IMR-90 (cell line): ENCODE measurements around the gene USP12. TPM values are rescaled to one million over a fixed set of nuclear protein-coding genes. Genes with fewer than 3 reads are reported as not detected.
A peak's percentile ranks its signal among the peaks of the same experiment; 100 is the strongest.

Source experiments
- ATAC-seq: fragments of 200-7000 bp; cut with Tn5 transposase; 2 replicates; pipeline ENCODE4 v1.9.1; 2020; ENCODE audit warnings: low read depth, mild to moderate bottlenecking, moderate library complexity
- BruUV-seq: library from RNA; stranded (reverse); fragments of 400-500 nt; replicated peaks from 2 replicates; lab custom pipeline; 2021; lab: Mats Ljungman, UMichigan
- CTCF ChIA-PET: fragments of 300-600 bp; formaldehyde crosslinking; extraction: SDS; loops from one replicate; lab custom pipeline; 2021; ENCODE audit warnings: antibody characterized with exemption; lab: Yijun Ruan, JAX
- POLR2A ChIA-PET: fragments of 300-600 bp; sonication (Branson Sonifier 250); formaldehyde crosslinking; loops from one replicate; lab custom pipeline; 2022; ENCODE audit warnings: antibody characterized with exemption; ENCODE audit not compliant: unreplicated experiment; lab: Charles Lee
- DNase-seq: peaks from one replicate; pipeline ENCODE4 v3.0.0; 2013
- H2AFZ ChIP-seq: replicated peaks from 2 replicates; pipeline ENCODE3; 2013; ENCODE audit warnings: low read length, mild to moderate bottlenecking; ENCODE audit not compliant: poor library complexity
- H2AK5ac ChIP-seq: 2 replicates; pipeline ENCODE4 v1.6.1; 2013; ENCODE audit warnings: low read depth, low read length, inconsistent platforms
- H2AK9ac ChIP-seq: replicated peaks from 2 replicates; pipeline ENCODE3; 2013; ENCODE audit warnings: mild to moderate bottlenecking, low read depth, low read length, moderate library complexity; ENCODE audit not compliant: poor library complexity
- H2BK120ac ChIP-seq: 2 replicates; pipeline ENCODE4 v1.6.1; 2013; ENCODE audit warnings: low read depth, low read length, inconsistent platforms
- H2BK15ac ChIP-seq: 3 replicates; pipeline ENCODE4 v1.6.1; 2013; ENCODE audit warnings: low read depth, low read length, inconsistent platforms
- H2BK20ac ChIP-seq: 2 replicates; pipeline ENCODE4 v1.6.1; 2013; ENCODE audit warnings: low read depth, mild to moderate bottlenecking, inconsistent platforms, low read length, moderate library complexity
- H2BK5ac ChIP-seq: 2 replicates; pipeline ENCODE4 v1.6.1; 2013; ENCODE audit warnings: mild to moderate bottlenecking, low read depth, low read length, inconsistent platforms; ENCODE audit not compliant: poor library complexity, severe bottlenecking
- H3K14ac ChIP-seq: replicated peaks from 2 replicates; pipeline ENCODE4 v1.6.1; 2013; ENCODE audit warnings: low read depth, low read length, inconsistent platforms
- H3K18ac ChIP-seq: 2 replicates; pipeline ENCODE4 v1.6.1; 2013; ENCODE audit warnings: low read depth, low read length, control low read depth
- H3K23ac ChIP-seq: 2 replicates; pipeline ENCODE4 v1.6.1; 2013; ENCODE audit warnings: low read depth, low read length, inconsistent platforms
- H3K27ac ChIP-seq: 2 replicates; pipeline ENCODE4 v1.5.1; 2013; ENCODE audit warnings: mild to moderate bottlenecking, control low read depth, low read length; ENCODE audit not compliant: insufficient read depth
- H3K27me3 ChIP-seq: 2 replicates; pipeline ENCODE4 v1.6.1; 2013; ENCODE audit warnings: low read length; ENCODE audit not compliant: control insufficient read depth, insufficient read depth
- H3K36me3 ChIP-seq: 2 replicates; pipeline ENCODE4 v1.6.1; 2013; ENCODE audit warnings: low read length, mixed read lengths; ENCODE audit not compliant: control insufficient read depth, insufficient read depth
- H3K4ac ChIP-seq: 2 replicates; pipeline ENCODE4 v1.6.1; 2013; ENCODE audit warnings: low read depth, low read length, inconsistent platforms
- H3K4me1 ChIP-seq: 2 replicates; pipeline ENCODE4 v1.6.1; 2013; ENCODE audit warnings: low read length, mixed read lengths; ENCODE audit not compliant: control insufficient read depth, insufficient read depth
- H3K4me2 ChIP-seq: 2 replicates; pipeline ENCODE4 v1.6.1; 2013; ENCODE audit warnings: low read depth, mild to moderate bottlenecking, control low read depth, low read length, moderate library complexity
- H3K4me3 ChIP-seq: 2 replicates; pipeline ENCODE4 v1.5.1; 2013; ENCODE audit warnings: low read depth, mild to moderate bottlenecking, control low read depth, low read length, moderate library complexity; ENCODE audit not compliant: insufficient read depth
- H3K56ac ChIP-seq: 2 replicates; pipeline ENCODE4 v1.6.1; 2013; ENCODE audit warnings: low read length, inconsistent platforms; ENCODE audit not compliant: insufficient read depth; ENCODE audit errors: extremely low read depth
- H3K79me1 ChIP-seq, 2 experiments: 2 replicates each; pipeline ENCODE4 v1.6.1; 2013; ENCODE audit warnings: low read length in 2 of 2, inconsistent platforms in 1 of 2, low read depth in 1 of 2
- H3K9ac ChIP-seq: 2 replicates; pipeline ENCODE4 v1.6.1; 2013; ENCODE audit warnings: low read depth, low read length, control low read depth
- H3K9me1 ChIP-seq: 2 replicates; pipeline ENCODE4 v1.6.1; 2013; ENCODE audit warnings: low read length, inconsistent platforms; ENCODE audit not compliant: insufficient read depth
- H3K9me3 ChIP-seq: 2 replicates; pipeline ENCODE4 v1.6.1; 2013; ENCODE audit warnings: low read length; ENCODE audit not compliant: control insufficient read depth, insufficient read depth
- H4K20me1 ChIP-seq: 2 replicates; pipeline ENCODE4 v1.6.1; 2013; ENCODE audit warnings: low read length, inconsistent platforms; ENCODE audit not compliant: insufficient read depth
- H4K5ac ChIP-seq: 2 replicates; pipeline ENCODE4 v1.6.1; 2013; ENCODE audit warnings: mild to moderate bottlenecking, low read depth, low read length, control low read depth
- H4K8ac ChIP-seq, 2 experiments: 2 replicates each; pipeline ENCODE4 v1.6.1; 2013; ENCODE audit warnings: low read depth in 2 of 2, low read length in 2 of 2, control low read depth in 1 of 2, inconsistent platforms in 1 of 2
- H4K91ac ChIP-seq: 2 replicates; pipeline ENCODE4 v1.6.1; 2013; ENCODE audit warnings: low read depth, low read length, inconsistent platforms; ENCODE audit not compliant: insufficient read depth
- BHLHE40 ChIP-seq: fragments of 150-350 bp; IDR thresholded peaks from 2 replicates; pipeline ENCODE4 v1.6.1; 2016; ENCODE audit warnings: mild to moderate bottlenecking, low read depth, low read length
- CEBPB ChIP-seq: IDR thresholded peaks from 2 replicates; pipeline ENCODE4 v1.6.1; 2012; ENCODE audit warnings: low read depth, low read length, improper control_type of control experiment
- CHD1 ChIP-seq: IDR thresholded peaks from 2 replicates; pipeline ENCODE4 v1.6.1; 2012; ENCODE audit warnings: low read depth, low read length, improper control_type of control experiment
- FOS ChIP-seq: fragments of 150-350 bp; IDR thresholded peaks from 2 replicates; pipeline ENCODE4 v1.6.1; 2016; ENCODE audit warnings: low read depth, low read length
- MAFK ChIP-seq: IDR thresholded peaks from 2 replicates; pipeline ENCODE4 v1.6.1; 2012; ENCODE audit warnings: low read depth, low read length, improper control_type of control experiment
- MAZ ChIP-seq: IDR thresholded peaks from 2 replicates; pipeline ENCODE4 v1.6.1; 2012; ENCODE audit warnings: low read depth, mild to moderate bottlenecking, low read length, improper control_type of control experiment, moderate library complexity, borderline replicate concordance
- MXI1 ChIP-seq: IDR thresholded peaks from 2 replicates; pipeline ENCODE4 v1.6.1; 2012; ENCODE audit warnings: low read depth, mild to moderate bottlenecking, low read length, moderate library complexity, borderline replicate concordance
- NFE2L2 ChIP-seq: fragments of 150-350 bp; IDR thresholded peaks from 2 replicates; pipeline ENCODE4 v1.6.1; 2016; ENCODE audit warnings: low read depth, mild to moderate bottlenecking, low read length
- POLR2A ChIP-seq: IDR thresholded peaks from 2 replicates; pipeline ENCODE4 v1.6.1; 2012; ENCODE audit warnings: mild to moderate bottlenecking, low read depth, low read length
- RAD21 ChIP-seq: IDR thresholded peaks from 2 replicates; pipeline ENCODE4 v1.6.1; 2012; ENCODE audit warnings: low read length, improper control_type of control experiment
- RCOR1 ChIP-seq: IDR thresholded peaks from 2 replicates; pipeline ENCODE4 v1.6.1; 2012; ENCODE audit warnings: mild to moderate bottlenecking, low read length, improper control_type of control experiment; ENCODE audit not compliant: insufficient replicate concordance
- RFX5 ChIP-seq: IDR thresholded peaks from 2 replicates; pipeline ENCODE4 v1.8.0; 2012; ENCODE audit warnings: low read depth, mild to moderate bottlenecking, low read length, moderate library complexity
- SMC3 ChIP-seq: fragments of 150-350 bp; IDR thresholded peaks from 2 replicates; pipeline ENCODE4 v1.6.1; 2016; ENCODE audit warnings: low read depth, mild to moderate bottlenecking, antibody characterized with exemption, low read length, moderate library complexity
- WGBS, 2 experiments: methylation state at CpG; one replicate each; pipeline versions ENCODE4 v1.1.5 to v1.1.7; 2013; ENCODE audit warnings: missing lambda C conversion rate in 2 of 2; ENCODE audit not compliant: insufficient read length in 1 of 2; ENCODE audit errors: extremely low coverage in 2 of 2; 5-methylcytosine and 5-hydroxymethylcytosine counted together
- dilution Hi-C: fragments of 300-500 bp; cut with HindIII; formaldehyde crosslinking; loops from one replicate; pipeline ENCODE4 v1.14.3; 2018; ENCODE audit warnings: low sequenced_read_pairs; ENCODE audit not compliant: unreplicated experiment
- in situ Hi-C: fragments of 300-500 bp; cut with MboI; formaldehyde crosslinking; loops from 3 replicates; pipeline ENCODE4 v1.14.3; 2019; ENCODE audit warnings: low sequenced_read_pairs, inconsistent platforms, mixed read lengths
- intact Hi-C: fragments of 100-400 bp; cut with micrococcal nuclease; formaldehyde crosslinking; loops from 2 replicates; pipeline ENCODE4 v1.10.0; 2022
- polyA plus RNA-seq, 3 experiments: library from polyadenylated mRNA; depleted of rRNA; stranded (reverse); fragments of >200 nt; gene quantifications; 2 replicates each; pipeline ENCODE4 v1.2.3, GENCODE V29; 2012; ENCODE audit warnings: low replicate concordance in 1 of 3
- total RNA-seq: library from RNA; depleted of rRNA; stranded (reverse); fragments of >200 nt; gene quantifications from 2 replicates; pipeline ENCODE4 v1.2.3, GENCODE V29; 2012
- TF ChIP-seq, protein P1 (sequence below): fragments of 150-350 bp; IDR thresholded peaks from 2 replicates; pipeline ENCODE4 v1.6.1; 2016; ENCODE audit warnings: low read depth, mild to moderate bottlenecking, low read length, moderate library complexity, borderline replicate concordance
- TF ChIP-seq, protein P2 (sequence below): conservative IDR thresholded peaks from 2 replicates; pipeline ENCODE4 v1.5.1; 2012; ENCODE audit warnings: mild to moderate bottlenecking, low read depth, low read length, improper control_type of control experiment

Gene USP12
- total and polyA plus RNA-seq, 2 of the 4 experiments (the other 2 are of a cell fraction), result 11.8 to 16.5 TPM

DNA sequence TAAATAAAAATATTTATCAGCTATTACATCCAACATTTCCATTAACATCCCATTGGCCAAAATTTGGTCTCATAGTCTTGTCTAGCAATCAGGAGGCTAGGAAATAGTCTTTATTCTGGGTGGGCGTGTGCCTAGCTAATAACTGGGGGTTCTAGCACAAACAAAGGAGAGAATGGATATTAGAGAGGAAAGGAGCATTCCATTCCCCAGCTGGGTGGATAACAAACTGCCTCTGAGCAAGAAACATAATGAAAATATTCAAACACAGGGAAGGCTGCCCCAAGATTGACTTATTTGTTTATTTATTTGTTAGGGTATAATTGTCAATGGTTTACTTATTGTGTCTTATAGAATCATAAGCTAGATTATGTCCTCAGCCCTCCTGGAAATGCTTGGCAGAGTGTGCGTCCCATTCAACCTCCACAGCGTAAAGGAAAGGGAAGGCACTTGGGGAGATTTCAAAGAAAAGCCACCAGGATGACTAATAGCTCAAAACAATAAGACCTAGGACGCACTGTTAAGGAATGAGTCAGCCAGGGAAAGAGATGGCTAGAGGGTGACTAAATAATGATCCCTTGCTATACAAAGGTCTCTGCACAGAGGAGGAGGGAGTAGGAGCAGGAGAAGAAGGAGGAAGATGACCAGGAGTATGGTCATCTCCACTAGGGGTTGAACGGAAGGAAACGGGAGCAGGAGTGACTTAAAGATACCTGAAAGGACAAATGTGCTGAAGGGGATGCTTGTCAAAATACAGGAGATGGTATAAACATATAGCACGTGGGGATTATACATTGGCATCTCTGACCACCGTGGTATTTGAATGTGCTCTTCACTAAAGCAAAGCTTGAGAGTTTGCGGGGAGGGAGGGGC lies 23.5 kb upstream of the USP12 start:
- peaks cover 8% of the 10 kb centered on the region for H3K4me1 ChIP-seq
- no peak overlapping the region for H4K5ac ChIP-seq
- DNase-seq (peak; percentile 95), ATAC-seq (peak; percentile 97)
- peak overlapping the region; percentile 58 for H2BK120ac ChIP-seq
- dilution Hi-C loops, result no loop called here
- H2AK9ac ChIP-seq, result no peak overlapping the region
- in situ Hi-C loops, result no loop called here
- H3K23ac ChIP-seq, result no peak overlapping the region
- H3K4me3 ChIP-seq, result no peak overlapping the region
- H3K4ac ChIP-seq, result peak overlapping the region; percentile 53; the same call in 1 of the 2 replicates
- H4K8ac ChIP-seq, result peak overlapping the region in 1 of 2 experiments; percentile 40; a peak in 2 of 4 replicates
- H3K36me3 ChIP-seq, result no peaks in the 10 kb centered on the region
- H3K56ac ChIP-seq, result no peak overlapping the region
- intact Hi-C loops, result no loop called here
- no peak overlapping the region for H3K27ac ChIP-seq
- CTCF ChIA-PET, result interaction anchor here (0.6 to 1.6 kb wide), 2 partner anchors 155 to 968 kb away, joined by 4 to 5 read pairs; no protein-coding TSS in a partner anchor
- no peaks in the 10 kb centered on the region for H3K9me3 ChIP-seq
- no peak overlapping the region; the same call in 2 of the 3 replicates for H2BK15ac ChIP-seq
- no TSS peak for BruUV-seq
- POLR2A ChIA-PET, result interaction anchor here (0.6 kb wide), 2 partner anchors 10 to 838 kb away, joined by 7 read pairs; no protein-coding TSS in a partner anchor
- H3K9me1 ChIP-seq, result 0 out of 2 replicates have a peak, but pooled peaks cover 2% of the 10 kb centered on the region
- no peak overlapping the region for H3K14ac ChIP-seq
- H2AK5ac ChIP-seq, result no peak overlapping the region; the same call in 1 of the 2 replicates
- no peaks in the 10 kb centered on the region for H4K20me1 ChIP-seq
- H3K79me1 ChIP-seq, result no peaks in the 10 kb centered on the region
- no peak overlapping the region; the same call in 1 of the 2 replicates for H3K18ac ChIP-seq
- peak overlapping the region; percentile 40 for H2AFZ ChIP-seq
- 0 out of 2 replicates have a peak overlapping the region, but pooled peaks have one; percentile 0 for H4K91ac ChIP-seq
- peak overlapping the region; percentile 72 for H2BK20ac ChIP-seq
- peak overlapping the region; percentile 11 for H3K4me2 ChIP-seq
- no peaks in the 10 kb centered on the region for H3K27me3 ChIP-seq
- WGBS, 2 experiments, result 0% methylated on average over 2 of the region's 9 CpGs; no CpG with 5 or more reads in 1 of the 2 experiments
- H2BK5ac ChIP-seq, result peak overlapping the region; percentile 70
- H3K9ac ChIP-seq, result no peak overlapping the region
- TF ChIP-seq RFX5, result no peak
- TF ChIP-seq POLR2A, result no peak
- no peak for TF ChIP-seq CHD1
- no peak for TF ChIP-seq RCOR1
- TF ChIP-seq MAZ, result peak; percentile 57; the same call in 1 of the 2 replicates
- TF ChIP-seq MAFK, result no peak
- TF ChIP-seq, protein P1, sequence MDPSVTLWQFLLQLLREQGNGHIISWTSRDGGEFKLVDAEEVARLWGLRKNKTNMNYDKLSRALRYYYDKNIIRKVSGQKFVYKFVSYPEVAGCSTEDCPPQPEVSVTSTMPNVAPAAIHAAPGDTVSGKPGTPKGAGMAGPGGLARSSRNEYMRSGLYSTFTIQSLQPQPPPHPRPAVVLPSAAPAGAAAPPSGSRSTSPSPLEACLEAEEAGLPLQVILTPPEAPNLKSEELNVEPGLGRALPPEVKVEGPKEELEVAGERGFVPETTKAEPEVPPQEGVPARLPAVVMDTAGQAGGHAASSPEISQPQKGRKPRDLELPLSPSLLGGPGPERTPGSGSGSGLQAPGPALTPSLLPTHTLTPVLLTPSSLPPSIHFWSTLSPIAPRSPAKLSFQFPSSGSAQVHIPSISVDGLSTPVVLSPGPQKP, result no peak
- no peak for TF ChIP-seq BHLHE40
- no peak for TF ChIP-seq SMC3
- TF ChIP-seq FOS, result peak; percentile 95
- TF ChIP-seq, protein P2, sequence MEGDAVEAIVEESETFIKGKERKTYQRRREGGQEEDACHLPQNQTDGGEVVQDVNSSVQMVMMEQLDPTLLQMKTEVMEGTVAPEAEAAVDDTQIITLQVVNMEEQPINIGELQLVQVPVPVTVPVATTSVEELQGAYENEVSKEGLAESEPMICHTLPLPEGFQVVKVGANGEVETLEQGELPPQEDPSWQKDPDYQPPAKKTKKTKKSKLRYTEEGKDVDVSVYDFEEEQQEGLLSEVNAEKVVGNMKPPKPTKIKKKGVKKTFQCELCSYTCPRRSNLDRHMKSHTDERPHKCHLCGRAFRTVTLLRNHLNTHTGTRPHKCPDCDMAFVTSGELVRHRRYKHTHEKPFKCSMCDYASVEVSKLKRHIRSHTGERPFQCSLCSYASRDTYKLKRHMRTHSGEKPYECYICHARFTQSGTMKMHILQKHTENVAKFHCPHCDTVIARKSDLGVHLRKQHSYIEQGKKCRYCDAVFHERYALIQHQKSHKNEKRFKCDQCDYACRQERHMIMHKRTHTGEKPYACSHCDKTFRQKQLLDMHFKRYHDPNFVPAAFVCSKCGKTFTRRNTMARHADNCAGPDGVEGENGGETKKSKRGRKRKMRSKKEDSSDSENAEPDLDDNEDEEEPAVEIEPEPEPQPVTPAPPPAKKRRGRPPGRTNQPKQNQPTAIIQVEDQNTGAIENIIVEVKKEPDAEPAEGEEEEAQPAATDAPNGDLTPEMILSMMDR, result no peak
- TF ChIP-seq NFE2L2, result no peak
- TF ChIP-seq RAD21, result 0 out of 2 replicates have a peak, but pooled peaks have one; percentile 8
- no peak for TF ChIP-seq MXI1
- no peak for TF ChIP-seq CEBPB
